Naive thymus-derived CD4-positive, alpha-beta T cell (primary cell): ENCODE data around the gene ABCF1. TPM values are rescaled to one million over a fixed set of nuclear protein-coding genes. Genes with fewer than 3 reads are reported as not detected.

Source experiments
- ATAC-seq: fragments of 150-1000 bp; cut with Tn5 transposase; 2 replicates; pipeline ENCODE4 v1.10.0; 2021; ENCODE audit warnings: mild to moderate bottlenecking, moderate library complexity
- CTCF ChIA-PET: fragments of 350-600 bp; sonication (Branson Sonifier 250); formaldehyde crosslinking; loops from one replicate; lab custom pipeline; 2021; ENCODE audit warnings: antibody characterized with exemption; lab: Charles Lee
- POLR2A ChIA-PET: fragments of 350-600 bp; sonication (Branson Sonifier 250); formaldehyde crosslinking; loops from one replicate; lab custom pipeline; 2021; ENCODE audit warnings: antibody characterized with exemption, inconsistent platforms; lab: Charles Lee
- DNase-seq, 9 donors: peaks; one replicate each; pipeline versions ENCODE4 v3.0.0 to v3.0.0-alpha.2; 2020 to 2022; ENCODE audit warnings: mixed read lengths in 1 of 9
- H3K27ac ChIP-seq: one replicate; pipeline ENCODE4 v1.7.0; 2013; ENCODE audit warnings: mild to moderate bottlenecking, low read depth, low read length, moderate library complexity
- H3K27me3 ChIP-seq, 2 donors: one replicate each; pipeline ENCODE4 v1.7.0; 2013; ENCODE audit warnings: low read length in 2 of 2, mild to moderate bottlenecking in 2 of 2, moderate library complexity in 2 of 2; ENCODE audit not compliant: control insufficient read depth in 2 of 2, insufficient read depth in 2 of 2
- H3K36me3 ChIP-seq, 3 experiments: 1 replicate in 2 of 3; 2 replicates in 1 of 3; pipeline ENCODE4 v1.7.0; 2013; ENCODE audit warnings: low read length in 3 of 3, mild to moderate bottlenecking in 3 of 3, moderate library complexity in 1 of 3; ENCODE audit not compliant: insufficient read depth in 3 of 3, control insufficient read depth in 2 of 3
- H3K4me1 ChIP-seq, 2 donors: one replicate each; pipeline ENCODE4 v1.7.0; 2013; ENCODE audit warnings: low read length in 2 of 2, mild to moderate bottlenecking in 2 of 2, moderate library complexity in 1 of 2; ENCODE audit not compliant: control insufficient read depth in 2 of 2, insufficient read depth in 2 of 2
- H3K4me3 ChIP-seq: 2 replicates; pipeline ENCODE4 v1.7.0; 2013; ENCODE audit warnings: mild to moderate bottlenecking, low read length
- H3K9me3 ChIP-seq, 3 experiments: 1 replicate in 2 of 3; 2 replicates in 1 of 3; pipeline ENCODE4 v1.7.0; 2013; ENCODE audit warnings: low read length in 3 of 3; ENCODE audit not compliant: control insufficient read depth in 2 of 3
- H3K27ac Mint-ChIP-seq, 9 donors: one replicate each; pipeline ENCODE4 v1.8.0; 2020 to 2022; ENCODE audit warnings: mixed read lengths in 9 of 9, mild to moderate bottlenecking in 8 of 9, moderate library complexity in 5 of 9, inconsistent platforms in 2 of 9
- H3K27me3 Mint-ChIP-seq, 5 donors: one replicate each; pipeline ENCODE4 v1.8.0; 2021 to 2022; ENCODE audit warnings: mixed read lengths in 5 of 5, mild to moderate bottlenecking in 1 of 5
- H3K36me3 Mint-ChIP-seq, 5 donors: one replicate each; pipeline ENCODE4 v1.8.0; 2020 to 2022; ENCODE audit warnings: mixed read lengths in 5 of 5, mild to moderate bottlenecking in 3 of 5, inconsistent platforms in 1 of 5
- H3K4me1 Mint-ChIP-seq, 7 donors: one replicate each; pipeline ENCODE4 v1.8.0; 2020 to 2022; ENCODE audit warnings: mixed read lengths in 7 of 7, mild to moderate bottlenecking in 3 of 7, inconsistent platforms in 1 of 7
- H3K4me3 Mint-ChIP-seq, 10 donors: one replicate each; pipeline ENCODE4 v1.8.0; 2020 to 2022; ENCODE audit warnings: mild to moderate bottlenecking in 10 of 10, mixed read lengths in 10 of 10, moderate library complexity in 6 of 10, inconsistent platforms in 2 of 10
- H3K9me3 Mint-ChIP-seq, 11 donors: one replicate each; pipeline ENCODE4 v1.8.0; 2020 to 2022; ENCODE audit warnings: mixed read lengths in 11 of 11, mild to moderate bottlenecking in 4 of 11, inconsistent platforms in 1 of 11, moderate library complexity in 1 of 11
- intact Hi-C, 2 donors: fragments of 100-400 bp; cut with micrococcal nuclease; formaldehyde crosslinking; loops; one replicate each; pipeline ENCODE4 v1.15.1; 2023
- polyA plus RNA-seq, 2 donors: library from polyadenylated mRNA; unstranded; fragments of 300-500 nt; fragmentation: Illumina TruSeq; gene quantifications; one replicate each; pipeline ENCODE4 v1.2.3, GENCODE V29; 2021
- total RNA-seq, 6 experiments: library from RNA in 5 of 6; stranded (reverse) in 5 of 6; gene quantifications; 1 replicate in 5 of 6; 2 replicates in 1 of 6; pipeline ENCODE4 v1.2.3 and lab custom pipeline; 2021 to 2026

Gene ABCF1
- total and polyA plus RNA-seq, 7 experiments from 2014 or later: 25.2 to 116 (median 73.8) TPM

DNA sequence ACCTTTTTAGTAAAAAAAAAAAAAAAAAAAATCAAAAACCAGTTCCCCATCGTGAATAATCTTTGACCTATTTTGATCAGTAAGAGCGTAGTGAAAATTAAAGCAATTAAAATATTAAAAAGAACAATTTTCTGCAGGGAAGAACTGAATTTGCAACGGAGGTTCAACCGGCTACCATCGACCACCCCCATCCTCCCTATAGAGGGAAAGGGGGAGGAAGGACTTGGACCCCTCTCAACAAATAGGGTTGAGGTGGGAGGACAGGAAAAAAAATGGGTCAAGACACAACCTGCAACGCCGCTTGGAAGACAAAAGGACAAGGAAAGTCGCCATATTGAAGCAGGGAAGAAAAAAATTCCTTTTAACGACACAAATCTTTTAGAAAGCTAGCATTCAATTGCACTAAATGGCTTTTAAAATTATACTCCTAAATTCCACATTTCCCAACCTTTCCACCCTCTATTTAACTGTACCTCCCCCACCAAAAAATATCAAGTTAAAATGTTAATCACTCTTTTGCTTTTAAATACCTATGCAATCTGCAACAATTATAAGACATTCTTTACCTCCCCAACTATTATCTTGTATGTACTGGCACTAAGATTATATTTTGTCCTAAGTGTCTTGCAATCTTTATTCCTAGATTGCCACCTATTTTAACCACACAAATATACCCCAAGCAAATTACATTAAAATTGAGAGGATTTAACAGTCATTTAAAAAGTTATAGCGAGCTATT, 44.1 kb downstream of the ABCF1 start:
- Histone ChIP-seq H3K9me3 (no peaks in the 10 kb centered on the region), H3K27me3 (no peaks in the 10 kb centered on the region), H3K27ac (peak overlapping the region; percentile 93), H3K36me3 (peaks cover 15 to 26% (median 17%) of the 10 kb centered on the region in 3 experiments), H3K4me1 (peaks cover 22 to 44% of the 10 kb centered on the region in 2 donors), H3K4me3 (peak overlapping the region; percentile 90)
- peak in 5 of 9 donors; percentile 29 to 58 (median 40) for DNase-seq
- Mint-ChIP-seq H3K36me3 (peaks cover 14 to 44% (median 29%) of the 10 kb centered on the region in 5 donors), H3K27ac (peak overlapping the region; percentile 98 to 100 (median 100)), H3K9me3 (peaks cover 0 to 26% (median 0%) of the 10 kb centered on the region in 11 donors), H3K27me3 (peaks cover 0 to 14% (median 0%) of the 10 kb centered on the region in 5 donors), H3K4me3 (peak overlapping the region; percentile 88 to 100 (median 96)), H3K4me1 (peaks cover 33 to 61% (median 59%) of the 10 kb centered on the region in 7 donors)
- ChIA-PET POLR2A (interaction anchor here (0.5 to 4.8 kb wide), 70 partner anchors 8 to 1036 kb away, joined by 3 to 189 read pairs (median 5); partner anchors contain the start of genes ABCF1, ATAT1, C6orf136 and DDR1), CTCF (interaction anchor here (0.7 to 3.6 kb wide), 9 partner anchors 11 to 133 kb away, joined by 3 to 16 read pairs (median 5); partner anchors contain the start of gene ATAT1)
- no peak for ATAC-seq
- intact Hi-C loops: loop anchor here (2.0 to 10.0 kb wide), 9 partner anchors 15 to 1582 kb away; partner anchors contain the start of genes TRIM39 (in 2 of the 2), AGPAT1 (in 1 of the 2), DDR1 (in 1 of the 2) and FLOT1 (in 1 of the 2)

- H3K36me3 Mint-ChIP-seq: peaks cover 14 to 46% (median 29%) of the 10 kb centered on the region in 5 donors
- no peak for ATAC-seq
- H3K4me3 Mint-ChIP-seq: peak overlapping the region; percentile 88 to 100 (median 96)
- peaks cover 15 to 32% (median 17%) of the 10 kb centered on the region in 3 experiments for H3K36me3 ChIP-seq
- H3K27me3 Mint-ChIP-seq: peaks cover 0 to 14% (median 0%) of the 10 kb centered on the region in 5 donors
- peak overlapping the region; percentile 93 for H3K27ac ChIP-seq
- ChIA-PET POLR2A (interaction anchor here (0.5 to 4.8 kb wide), 47 partner anchors 7 to 1035 kb away, joined by 3 to 189 read pairs (median 7); partner anchors contain the start of genes ABCF1, ATAT1, C6orf136 and DDR1), CTCF (interaction anchor here (1.4 to 3.6 kb wide), 3 partner anchors 75 to 134 kb away, joined by 7 to 16 read pairs (median 13); no protein-coding TSS in a partner anchor)
- no peaks in the 10 kb centered on the region for H3K9me3 ChIP-seq
- H3K27me3 ChIP-seq: no peaks in the 10 kb centered on the region
- peak overlapping the region; percentile 98 to 100 (median 100) for H3K27ac Mint-ChIP-seq
- peak in 7 of 9 donors; percentile 68 to 80 (median 71) for DNase-seq
- H3K4me1 Mint-ChIP-seq: peaks cover 31 to 57% (median 51%) of the 10 kb centered on the region in 7 donors
- peaks cover 21 to 38% of the 10 kb centered on the region in 2 donors for H3K4me1 ChIP-seq
- peaks cover 0 to 26% (median 0%) of the 10 kb centered on the region in 11 donors for H3K9me3 Mint-ChIP-seq
- peak overlapping the region; percentile 90 for H3K4me3 ChIP-seq
- intact Hi-C loops: loop anchor here (2.0 to 10.0 kb wide), 12 partner anchors 15 to 1581 kb away; partner anchors contain the start of genes PPP1R11 (in 2 of the 2), TRIM39 (in 2 of the 2), AGPAT1 (in 1 of the 2) and DDR1 (in 1 of the 2)
Measured at GRCh38 chr6:30615958-30616810, 44.9 kb downstream of the ABCF1 start.

DNA sequence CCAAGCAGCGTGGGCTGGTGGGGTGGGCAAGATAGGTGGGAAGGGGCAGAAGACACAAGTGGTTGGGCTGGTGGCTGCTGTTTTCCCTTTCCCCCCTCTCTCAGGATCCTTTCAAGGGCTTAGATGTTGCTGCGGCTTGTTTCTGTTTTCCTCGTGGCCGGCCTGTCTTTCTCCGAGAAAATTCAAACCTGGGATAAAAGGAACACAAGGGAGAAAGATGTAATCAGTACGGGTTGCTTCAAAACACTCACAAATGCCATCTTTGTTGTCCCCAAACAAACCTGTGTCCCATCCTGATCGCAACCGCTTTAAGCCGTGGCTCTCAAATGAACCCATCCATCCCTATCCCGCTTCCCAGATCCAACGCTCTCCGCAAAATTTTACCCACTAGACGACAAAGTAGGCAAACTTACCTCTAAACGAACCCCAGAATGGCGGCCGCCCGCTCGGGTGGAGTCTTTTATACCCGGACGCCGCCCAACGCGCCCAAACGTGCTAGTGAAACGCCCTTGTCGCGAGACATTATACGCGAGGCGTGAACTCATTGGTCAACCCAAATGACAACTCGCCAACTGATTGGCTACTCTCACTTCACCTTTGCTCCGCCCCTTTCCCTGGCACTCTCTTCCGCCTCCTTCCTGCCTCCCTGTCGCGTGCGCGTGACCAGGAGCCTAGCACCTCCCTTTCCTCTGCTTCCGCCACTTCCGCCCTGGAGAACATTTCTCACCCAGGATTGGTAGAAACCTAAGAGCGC, 45.7 kb downstream of the ABCF1 start, which contains the start of gene PPP1R10:
PPP1R10 (minus strand) TSS at position 433 of the 754 bp plus-strand sequence. CDS start 7,299 bp downstream, outside the sequence.
- intact Hi-C loops: loop anchor here (1.0 to 10.0 kb wide), 27 partner anchors 9 to 1580 kb away; partner anchors contain the start of genes ABCF1 (in 2 of the 2), ATAT1 (in 2 of the 2), C6orf136 (in 2 of the 2) and DHX16 (in 2 of the 2)
- POLR2A ChIA-PET: interaction anchor here (0.8 to 2.8 kb wide), 23 partner anchors 9 to 1355 kb away, joined by 3 to 21 read pairs (median 10); partner anchors contain the start of genes ABCF1, ATAT1, C6orf136 and DHX16
- Histone ChIP-seq H3K27me3 (no peaks in the 10 kb centered on the region), H3K36me3 (peaks cover 15 to 38% (median 17%) of the 10 kb centered on the region in 3 experiments), H3K4me3 (peak within 1 kb of the TSS; percentile 90), H3K9me3 (no peaks in the 10 kb centered on the region), H3K4me1 (peaks cover 21 to 33% of the 10 kb centered on the region in 2 donors), H3K27ac (peak within 1 kb of the TSS; percentile 93)
- H3K9me3 Mint-ChIP-seq: peaks cover 0 to 26% (median 0%) of the 10 kb centered on the region in 11 donors
- ATAC-seq (peak; percentile 89), DNase-seq (peak; percentile 86 to 100 (median 99))
- peaks cover 28 to 51% (median 43%) of the 10 kb centered on the region in 7 donors for H3K4me1 Mint-ChIP-seq
- CTCF ChIA-PET: interaction anchor here (1.7 to 2.4 kb wide), 2 partner anchors 62 to 105 kb away, joined by 10 to 13 read pairs; no protein-coding TSS in a partner anchor
- peak within 1 kb of the TSS; percentile 98 to 100 (median 100) for H3K27ac Mint-ChIP-seq
- peaks cover 0 to 14% (median 0%) of the 10 kb centered on the region in 5 donors for H3K27me3 Mint-ChIP-seq
- H3K4me3 Mint-ChIP-seq: peak within 1 kb of the TSS; percentile 88 to 100 (median 96)
- H3K36me3 Mint-ChIP-seq: peaks cover 14 to 44% (median 29%) of the 10 kb centered on the region in 5 donors

- CTCF ChIA-PET: interaction anchor here (0.7 to 2.4 kb wide), 5 partner anchors 61 to 105 kb away, joined by 4 to 13 read pairs (median 4); no protein-coding TSS in a partner anchor
- H3K9me3 ChIP-seq: no peaks in the 10 kb centered on the region
- POLR2A ChIA-PET: interaction anchor here (0.6 to 2.8 kb wide), 38 partner anchors 9 to 1354 kb away, joined by 3 to 21 read pairs (median 5); partner anchors contain the start of genes ABCF1, ATAT1, C6orf136 and DHX16
- H3K4me3 Mint-ChIP-seq: peak within 1 kb of the TSS; percentile 88 to 100 (median 96)
- H3K27ac ChIP-seq: peak within 1 kb of the TSS; percentile 93
- peaks cover 15 to 45% (median 17%) of the 10 kb centered on the region in 3 experiments for H3K36me3 ChIP-seq
- peaks cover 0 to 14% (median 0%) of the 10 kb centered on the region in 5 donors for H3K27me3 Mint-ChIP-seq
- peaks cover 21 to 31% of the 10 kb centered on the region in 2 donors for H3K4me1 ChIP-seq
- peak; percentile 83 to 100 (median 99) for DNase-seq
- peak within 1 kb of the TSS; percentile 98 to 100 (median 100) for H3K27ac Mint-ChIP-seq
- peak within 1 kb of the TSS; percentile 90 for H3K4me3 ChIP-seq
- H3K36me3 Mint-ChIP-seq: peaks cover 14 to 47% (median 29%) of the 10 kb centered on the region in 5 donors
- no peaks in the 10 kb centered on the region for H3K27me3 ChIP-seq
- peaks cover 25 to 49% (median 37%) of the 10 kb centered on the region in 7 donors for H3K4me1 Mint-ChIP-seq
- peak; percentile 82 for ATAC-seq
- H3K9me3 Mint-ChIP-seq: peaks cover 0 to 26% (median 0%) of the 10 kb centered on the region in 11 donors
- intact Hi-C loops: loop anchor here (1.0 to 10.0 kb wide), 27 partner anchors 9 to 1580 kb away; partner anchors contain the start of genes ABCF1 (in 2 of the 2), ATAT1 (in 2 of the 2), C6orf136 (in 2 of the 2) and DHX16 (in 2 of the 2)
Measured at GRCh38 chr6:30617565-30618269, 46.5 kb downstream of the ABCF1 start, which contains the start of gene MRPS18B. MRPS18B (plus strand) TSS chr6:30617840; CDS start chr6:30617866, 26 bp downstream.
